Measurements from ENCODE around the gene ZBTB45. TPM values are rescaled to one million over a fixed set of nuclear protein-coding genes. Genes with fewer than 3 reads are reported as not detected.

The ZBTB45 gene
- total and polyA plus RNA-seq, 2 donors (not counting 3 experiments of a cell fraction or from before 2014, with no cell fraction given), result 17.8 to 21.8 TPM

DNA sequence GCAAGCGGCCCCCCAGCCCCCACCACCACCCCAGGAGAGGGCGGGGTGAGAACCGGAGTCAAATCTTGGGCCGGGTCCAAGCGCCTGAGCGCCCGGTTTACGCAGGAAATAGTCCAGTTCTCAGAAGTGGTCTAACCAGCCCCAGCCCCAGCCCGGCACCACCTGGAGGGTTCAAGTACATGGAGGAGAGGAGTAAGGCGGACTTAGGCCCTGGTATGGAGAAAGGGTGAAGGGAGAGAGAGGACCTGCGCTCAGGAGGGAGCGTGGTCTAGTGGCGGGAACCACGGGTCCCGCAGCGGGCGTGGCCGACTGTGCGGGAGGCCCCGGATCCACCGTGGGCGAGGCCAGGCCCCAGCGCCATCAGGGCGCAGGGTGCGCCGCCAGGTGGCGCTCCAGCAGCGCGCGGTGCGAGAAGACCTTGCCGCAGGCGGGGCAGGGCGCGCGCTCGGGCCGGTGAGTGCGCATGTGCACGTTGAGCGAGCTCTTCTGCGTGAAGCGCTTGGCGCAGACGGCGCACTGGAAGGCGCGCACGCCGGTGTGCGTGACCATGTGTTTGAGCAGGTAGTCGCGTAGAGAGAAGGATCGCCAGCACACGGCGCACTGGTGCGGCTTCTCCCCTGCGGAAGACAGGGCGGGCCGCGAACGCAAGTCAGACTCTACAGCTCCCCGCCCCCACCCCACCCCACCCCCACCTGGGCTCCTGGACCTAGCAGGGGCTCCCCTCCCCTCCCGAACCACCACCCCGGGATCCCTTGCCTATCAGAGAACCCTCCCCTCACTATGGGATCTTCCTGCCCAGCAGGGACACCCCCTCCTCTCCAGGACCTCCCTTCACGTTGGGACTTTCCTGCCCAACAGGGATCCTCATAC, 5.7 kb downstream of the ZBTB45 start:
- ChIA-PET POLR2A (interaction anchor here (0.8 to 1.6 kb wide), 3 partner anchors 30 to 62 kb away, joined by 4 to 6 read pairs (median 4); partner anchors contain the start of genes CHMP2A and TRIM28), CTCF (interaction anchor here (0.7 to 2.7 kb wide), 28 partner anchors 9 to 285 kb away, joined by 3 to 42 read pairs (median 5); partner anchors contain the start of genes CHMP2A, TRIM28, UBE2M and ZNF497)
- TF ChIP-seq, protein P1, sequence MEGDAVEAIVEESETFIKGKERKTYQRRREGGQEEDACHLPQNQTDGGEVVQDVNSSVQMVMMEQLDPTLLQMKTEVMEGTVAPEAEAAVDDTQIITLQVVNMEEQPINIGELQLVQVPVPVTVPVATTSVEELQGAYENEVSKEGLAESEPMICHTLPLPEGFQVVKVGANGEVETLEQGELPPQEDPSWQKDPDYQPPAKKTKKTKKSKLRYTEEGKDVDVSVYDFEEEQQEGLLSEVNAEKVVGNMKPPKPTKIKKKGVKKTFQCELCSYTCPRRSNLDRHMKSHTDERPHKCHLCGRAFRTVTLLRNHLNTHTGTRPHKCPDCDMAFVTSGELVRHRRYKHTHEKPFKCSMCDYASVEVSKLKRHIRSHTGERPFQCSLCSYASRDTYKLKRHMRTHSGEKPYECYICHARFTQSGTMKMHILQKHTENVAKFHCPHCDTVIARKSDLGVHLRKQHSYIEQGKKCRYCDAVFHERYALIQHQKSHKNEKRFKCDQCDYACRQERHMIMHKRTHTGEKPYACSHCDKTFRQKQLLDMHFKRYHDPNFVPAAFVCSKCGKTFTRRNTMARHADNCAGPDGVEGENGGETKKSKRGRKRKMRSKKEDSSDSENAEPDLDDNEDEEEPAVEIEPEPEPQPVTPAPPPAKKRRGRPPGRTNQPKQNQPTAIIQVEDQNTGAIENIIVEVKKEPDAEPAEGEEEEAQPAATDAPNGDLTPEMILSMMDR (IDR thresholded peaks at IDR 0.05; ENCODE audit: extremely low read depth in 1 of 2, insufficient read depth in 1 of 2, low read depth in 1 of 2, low read length in 2 of 2), result peak; percentile 89 to 96
- TF ChIP-seq JUN (IDR thresholded peaks at IDR 0.05; ENCODE audit: borderline replicate concordance, insufficient read depth, insufficient read length, low read depth) (no peak), EZH2 (IDR thresholded peaks at IDR 0.05; ENCODE audit: borderline replicate concordance, low read depth, low read length, severe bottlenecking) (no peak), POLR2A (IDR thresholded peaks at IDR 0.05; ENCODE audit: low read depth, low read length) (peak; percentile 92), POLR2AphosphoS5 (IDR thresholded peaks at IDR 0.05; ENCODE audit: insufficient read depth, low read depth, low read length) (peak; percentile 88), MYC (IDR thresholded peaks at IDR 0.05; ENCODE audit: low read depth, low read length) (no peak), GATA2 (IDR thresholded peaks at IDR 0.05; ENCODE audit: insufficient read depth, insufficient read length, low read depth, low read length) (no peak), FOS (IDR thresholded peaks at IDR 0.05; ENCODE audit: borderline replicate concordance, insufficient read depth, low read length) (no peak)
- TF ChIP-seq, protein P2, sequence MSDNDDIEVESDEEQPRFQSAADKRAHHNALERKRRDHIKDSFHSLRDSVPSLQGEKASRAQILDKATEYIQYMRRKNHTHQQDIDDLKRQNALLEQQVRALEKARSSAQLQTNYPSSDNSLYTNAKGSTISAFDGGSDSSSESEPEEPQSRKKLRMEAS (IDR thresholded peaks at IDR 0.05; ENCODE audit: insufficient read depth, insufficient read length), result peak; percentile 78
- TSS peak; percentile 5 for BruUV-seq (replicated peaks)
- Histone ChIP-seq H3K79me2 (ENCODE audit: control insufficient read depth, insufficient read depth, low read length) (peaks cover 34% of the 10 kb centered on the region), H3K4me2 (ENCODE audit: insufficient read depth, low read length) (peak overlapping the region; percentile 48), H2AFZ (ENCODE audit: low read depth, low read length) (peak overlapping the region; percentile 40), H3K4me3 (replicated peaks in 1 of 3; ENCODE audit: insufficient read depth in 1 of 3, low read depth in 1 of 3, low read length in 3 of 3) (peak overlapping the region in 2 of 3 experiments; percentile 8 to 27), H3K9ac (replicated peaks; ENCODE audit: extremely low read depth, insufficient read depth, low read length) (no peak overlapping the region), H3K4me1 (ENCODE audit: control insufficient read depth, extremely low read depth, insufficient read depth, low read length) (peaks cover 12% of the 10 kb centered on the region), H3K9me1 (replicated peaks; ENCODE audit: control insufficient read depth, extremely low read depth, insufficient read depth, low read length) (no peaks in the 10 kb centered on the region), H3K36me3 (ENCODE audit: control insufficient read depth in 2 of 2, extremely low read depth in 1 of 2, insufficient read depth in 2 of 2, low read length in 2 of 2) (peaks cover 0 to 11% of the 10 kb centered on the region in 2 experiments), H4K20me1 (replicated peaks; ENCODE audit: control insufficient read depth, extremely low read depth, insufficient read depth, low read length) (no peaks in the 10 kb centered on the region), H3K9me3 (replicated peaks; ENCODE audit: control insufficient read depth, insufficient read depth, low read length) (no peaks in the 10 kb centered on the region), H3K27me3 (ENCODE audit: control insufficient read depth in 2 of 2, insufficient read depth in 2 of 2, low read length in 2 of 2) (no peaks in the 10 kb centered on the region), H3K27ac (ENCODE audit: insufficient read depth, low read depth, low read length) (no peak overlapping the region)
- dilution Hi-C loops (cut with MboI; ENCODE audit: extremely low pct_ligation_motif_present, low sequenced_read_pairs) (no loop called here), intact Hi-C loops (cut with micrococcal nuclease) (loop anchor here (1.0 kb wide), 1 partner anchor 67 kb away; no protein-coding TSS in a partner anchor)
- FAIRE-seq (peak; percentile 91), DNase-seq (ENCODE audit: low read depth, low spot score) (peak; percentile 89)
